CD4-positive, alpha-beta T cell treated with Interleukin-15 for 1 hour (primary cell): ENCODE results near the gene OGG1.

Experiments used
- DNase-seq: peaks from one replicate; pipeline ENCODE4 v3.0.0-alpha.2; 2020

The OGG1 gene

GRCh38 chr3:9749645-9750555, at the start of gene OGG1:
OGG1 (plus strand) TSS chr3:9749952; CDS start chr3:9750287, 335 bp downstream.
- peak; percentile 97 for DNase-seq

- no peak for DNase-seq
Observed at GRCh38 chr3:9700536-9700935, 49.2 kb upstream of the OGG1 start.

GRCh38 chr3:9701006-9701405, 48.7 kb upstream of the OGG1 start:
- no peak for DNase-seq

- no peak for DNase-seq
Observed at GRCh38 chr3:9701711-9702110, 48.0 kb upstream of the OGG1 start.

GRCh38 chr3:9703240-9703639, 46.5 kb upstream of the OGG1 start:
- DNase-seq = no peak

- DNase-seq = no peak
Observed at GRCh38 chr3:9703736-9704346, 45.9 kb upstream of the OGG1 start, which contains the start of gene CPNE9. CPNE9 (plus strand) TSS chr3:9703833; CDS start chr3:9703997, 164 bp downstream.

GRCh38 chr3:9704347-9705322, 45.1 kb upstream of the OGG1 start:
- DNase-seq = no peak

GRCh38 chr3:9710174-9710739, 39.5 kb upstream of the OGG1 start:
- no peak for DNase-seq

- DNase-seq = no peak
Observed at GRCh38 chr3:9712415-9712814, 37.3 kb upstream of the OGG1 start.

GRCh38 chr3:9713142-9713541, 36.6 kb upstream of the OGG1 start:
- no peak for DNase-seq

- no peak for DNase-seq
Observed at GRCh38 chr3:9715136-9715535, 34.6 kb upstream of the OGG1 start.

- DNase-seq = peak; percentile 69
Observed at GRCh38 chr3:9715764-9716437, 33.9 kb upstream of the OGG1 start.

GRCh38 chr3:9716801-9717555, 32.8 kb upstream of the OGG1 start:
- no peak for DNase-seq

- no peak for DNase-seq
Observed at GRCh38 chr3:9717563-9717962, 32.2 kb upstream of the OGG1 start.

GRCh38 chr3:9718118-9718517, 31.6 kb upstream of the OGG1 start:
- no peak for DNase-seq

- no peak for DNase-seq
Observed at GRCh38 chr3:9721015-9721699, 28.6 kb upstream of the OGG1 start.

- no peak for DNase-seq
Observed at GRCh38 chr3:9721700-9722060, 28.1 kb upstream of the OGG1 start.

- no peak for DNase-seq
Observed at GRCh38 chr3:9725775-9726515, 23.8 kb upstream of the OGG1 start.

- DNase-seq = peak; percentile 61
Observed at GRCh38 chr3:9727041-9727595, 22.6 kb upstream of the OGG1 start.

GRCh38 chr3:9727743-9728142, 22.0 kb upstream of the OGG1 start:
- no peak for DNase-seq
